OCI-LY7 (cell line): ENCODE measurements around the gene CNIH3.

Source experiments
- EZH2phosphoT487 ChIP-seq: fragments of 200-600 bp; sonication (generic); IDR thresholded peaks from 2 replicates; pipeline ENCODE4 v1.6.1; 2018; ENCODE audit warnings: low read depth, borderline replicate concordance, mild to moderate bottlenecking, mixed run types, antibody characterized with exemption, low read length, moderate library complexity, mixed read lengths
- TF ChIP-seq, protein P1 (sequence below): fragments of 200-600 bp; sonication (generic); conservative IDR thresholded peaks from 2 replicates; pipeline ENCODE4 v1.5.1; 2014; ENCODE audit warnings: mild to moderate bottlenecking, antibody characterized with exemption, low read length, moderate library complexity, mixed read lengths

DNA sequence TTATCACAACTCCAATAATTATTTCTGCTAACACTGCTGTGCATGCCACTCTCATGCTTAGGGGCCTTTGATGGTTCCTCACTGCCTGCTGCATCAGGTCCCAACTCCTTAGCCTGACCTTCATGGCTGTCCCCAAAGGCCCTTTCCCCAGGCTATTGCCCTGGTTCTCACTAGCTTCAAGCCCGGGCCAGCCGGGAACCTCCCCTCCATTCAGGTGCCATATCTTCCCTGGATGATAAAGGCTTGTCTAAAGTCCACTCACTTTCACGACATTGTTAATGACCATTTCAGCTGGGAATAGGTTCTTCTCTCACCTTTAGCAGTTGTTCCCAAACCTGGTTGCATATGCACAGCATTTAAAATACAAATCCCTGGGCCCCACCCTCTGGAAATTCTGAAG lies 95.8 kb downstream of the CNIH3 start:
- TF ChIP-seq, protein P1, sequence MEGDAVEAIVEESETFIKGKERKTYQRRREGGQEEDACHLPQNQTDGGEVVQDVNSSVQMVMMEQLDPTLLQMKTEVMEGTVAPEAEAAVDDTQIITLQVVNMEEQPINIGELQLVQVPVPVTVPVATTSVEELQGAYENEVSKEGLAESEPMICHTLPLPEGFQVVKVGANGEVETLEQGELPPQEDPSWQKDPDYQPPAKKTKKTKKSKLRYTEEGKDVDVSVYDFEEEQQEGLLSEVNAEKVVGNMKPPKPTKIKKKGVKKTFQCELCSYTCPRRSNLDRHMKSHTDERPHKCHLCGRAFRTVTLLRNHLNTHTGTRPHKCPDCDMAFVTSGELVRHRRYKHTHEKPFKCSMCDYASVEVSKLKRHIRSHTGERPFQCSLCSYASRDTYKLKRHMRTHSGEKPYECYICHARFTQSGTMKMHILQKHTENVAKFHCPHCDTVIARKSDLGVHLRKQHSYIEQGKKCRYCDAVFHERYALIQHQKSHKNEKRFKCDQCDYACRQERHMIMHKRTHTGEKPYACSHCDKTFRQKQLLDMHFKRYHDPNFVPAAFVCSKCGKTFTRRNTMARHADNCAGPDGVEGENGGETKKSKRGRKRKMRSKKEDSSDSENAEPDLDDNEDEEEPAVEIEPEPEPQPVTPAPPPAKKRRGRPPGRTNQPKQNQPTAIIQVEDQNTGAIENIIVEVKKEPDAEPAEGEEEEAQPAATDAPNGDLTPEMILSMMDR: no peak
- no peak for TF ChIP-seq EZH2phosphoT487
